ENCODE results near the gene NOL7.

GRCh38 chr6:13574571-13575376 lies 40.4 kb upstream of the NOL7 start, which contains the start of gene SIRT5:
- TF ChIP-seq CTCF (IDR thresholded peaks at IDR 0.05) (peak in 1 of 6 experiments; percentile 86), POLR2A (IDR thresholded peaks at IDR 0.05) (peak in 1 of 2 donors; percentile 54)
